GM19328 (cell line): ENCODE data around the gene LACTBL1.

Experiments used
- ATAC-seq: cut with Tn5 transposase; IDR thresholded peaks from one replicate; pipeline ENCODE4 v1.9.1; 2021; ENCODE audit warnings: mild to moderate bottlenecking, moderate library complexity; ENCODE audit not compliant: unreplicated experiment

The LACTBL1 gene

GRCh38 chr1:22978299-22978698 is 5.6 kb upstream of the LACTBL1 start:
- ATAC-seq, result no peak

GRCh38 chr1:22976461-22977243 is 4.0 kb upstream of the LACTBL1 start:
- no peak for ATAC-seq

GRCh38 chr1:22976127-22976460 is 3.4 kb upstream of the LACTBL1 start:
- no peak for ATAC-seq

- no peak for ATAC-seq
These were observed 3.0 kb upstream of the LACTBL1 start for GRCh38 chr1:22975694-22976093.

- no peak for ATAC-seq
These were observed 858 bp downstream of the LACTBL1 start for GRCh38 chr1:22971611-22972405.

GRCh38 chr1:22971161-22971560 is 1.5 kb downstream of the LACTBL1 start:
- no peak for ATAC-seq

GRCh38 chr1:22970096-22970495 is 2.6 kb downstream of the LACTBL1 start:
- no peak for ATAC-seq

- no peak for ATAC-seq
These were observed 3.4 kb downstream of the LACTBL1 start for GRCh38 chr1:22969304-22969709.

GRCh38 chr1:22967833-22968232 is 4.8 kb downstream of the LACTBL1 start:
- no peak for ATAC-seq

GRCh38 chr1:22966309-22966708 is 6.4 kb downstream of the LACTBL1 start:
- ATAC-seq, result no peak

- ATAC-seq, result no peak
These were observed 9.5 kb downstream of the LACTBL1 start for GRCh38 chr1:22963044-22963677.

- no peak for ATAC-seq
These were observed 10.1 kb downstream of the LACTBL1 start for GRCh38 chr1:22962558-22962957.

GRCh38 chr1:22959545-22960360 is 12.9 kb downstream of the LACTBL1 start:
- ATAC-seq, result no peak

GRCh38 chr1:22958556-22958955 is 14.1 kb downstream of the LACTBL1 start:
- ATAC-seq, result no peak

- ATAC-seq, result no peak
These were observed 15.6 kb downstream of the LACTBL1 start for GRCh38 chr1:22957066-22957465.

GRCh38 chr1:22955146-22955545 is 17.5 kb downstream of the LACTBL1 start:
- ATAC-seq, result no peak

GRCh38 chr1:22953740-22954141 is 18.9 kb downstream of the LACTBL1 start:
- no peak for ATAC-seq

GRCh38 chr1:22953057-22953739 is 19.5 kb downstream of the LACTBL1 start:
- no peak for ATAC-seq

GRCh38 chr1:22952694-22953056 is 20.0 kb downstream of the LACTBL1 start:
- no peak for ATAC-seq

- no peak for ATAC-seq
These were observed 20.9 kb downstream of the LACTBL1 start for GRCh38 chr1:22951796-22952195.
